GM18951 (cell line): ENCODE measurements around the gene TENM4.

Experiments
- POLR2A ChIP-seq: IDR thresholded peaks from 4 replicates; pipeline ENCODE4 v1.6.1; 2011; ENCODE audit warnings: mild to moderate bottlenecking; ENCODE audit not compliant: insufficient read length, insufficient read depth; ENCODE audit errors: extremely low read depth
- in situ Hi-C: fragments of 300-500 bp; cut with MboI; formaldehyde crosslinking; loops from one replicate; pipeline ENCODE4 v1.12.0; 2022; ENCODE audit warnings: low sequenced_read_pairs, mixed read lengths, inconsistent platforms; ENCODE audit not compliant: unreplicated experiment

The TENM4 gene

DNA sequence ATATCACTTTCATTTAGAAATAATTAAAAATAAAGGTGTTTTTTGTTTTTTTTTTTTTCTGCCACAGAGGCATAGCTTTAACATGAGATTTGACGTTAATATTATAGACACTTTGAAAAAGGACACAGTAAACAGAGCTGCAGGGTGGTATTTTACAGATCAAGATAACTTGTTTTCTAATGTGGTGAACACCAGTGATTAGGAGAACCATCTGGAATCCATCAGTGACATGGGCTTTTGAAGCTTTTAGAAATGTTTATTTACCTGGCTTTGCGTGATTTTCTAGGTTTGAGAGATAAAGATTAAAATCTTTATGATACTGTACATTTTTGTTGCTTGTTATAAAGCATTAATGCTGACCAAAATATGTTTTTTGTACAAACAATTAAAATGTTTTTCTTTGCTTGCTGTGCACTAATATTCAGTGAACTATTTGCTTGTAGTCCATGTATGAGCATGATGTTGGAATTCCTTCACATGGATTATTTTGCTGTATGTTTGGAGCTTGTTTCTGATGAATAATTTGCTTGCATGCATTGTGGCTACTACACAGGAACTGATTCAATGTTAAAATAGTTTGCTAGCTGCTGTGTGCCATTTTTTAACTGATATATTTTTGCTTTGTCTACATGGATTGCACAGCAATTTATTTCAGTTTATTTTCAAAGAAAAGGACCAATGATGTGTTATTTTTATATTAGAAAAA, 514.0 kb downstream of the TENM4 start:
- no peak for TF ChIP-seq POLR2A
- in situ Hi-C loops, result no loop called here

DNA sequence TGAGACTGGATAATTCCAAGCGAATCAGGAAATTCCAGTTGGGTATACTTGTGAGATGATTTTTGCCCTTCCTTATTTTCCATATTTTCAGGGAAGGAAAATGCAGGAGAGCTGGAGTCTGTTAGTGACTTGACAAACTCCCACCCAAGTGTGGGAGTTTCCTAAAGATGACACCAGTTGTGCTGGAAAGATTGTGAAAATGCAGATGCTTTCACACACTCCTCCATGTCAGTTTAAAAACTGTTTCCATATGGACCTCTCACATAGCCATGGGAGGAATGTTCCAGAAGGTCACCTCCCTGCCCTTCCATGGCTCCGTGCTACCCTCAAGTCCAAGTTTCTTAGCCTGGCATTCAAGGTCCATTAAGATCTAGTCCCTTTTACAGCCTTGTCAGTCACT, 515.4 kb downstream of the TENM4 start:
- no peak for TF ChIP-seq POLR2A
- in situ Hi-C loops, result no loop called here

DNA sequence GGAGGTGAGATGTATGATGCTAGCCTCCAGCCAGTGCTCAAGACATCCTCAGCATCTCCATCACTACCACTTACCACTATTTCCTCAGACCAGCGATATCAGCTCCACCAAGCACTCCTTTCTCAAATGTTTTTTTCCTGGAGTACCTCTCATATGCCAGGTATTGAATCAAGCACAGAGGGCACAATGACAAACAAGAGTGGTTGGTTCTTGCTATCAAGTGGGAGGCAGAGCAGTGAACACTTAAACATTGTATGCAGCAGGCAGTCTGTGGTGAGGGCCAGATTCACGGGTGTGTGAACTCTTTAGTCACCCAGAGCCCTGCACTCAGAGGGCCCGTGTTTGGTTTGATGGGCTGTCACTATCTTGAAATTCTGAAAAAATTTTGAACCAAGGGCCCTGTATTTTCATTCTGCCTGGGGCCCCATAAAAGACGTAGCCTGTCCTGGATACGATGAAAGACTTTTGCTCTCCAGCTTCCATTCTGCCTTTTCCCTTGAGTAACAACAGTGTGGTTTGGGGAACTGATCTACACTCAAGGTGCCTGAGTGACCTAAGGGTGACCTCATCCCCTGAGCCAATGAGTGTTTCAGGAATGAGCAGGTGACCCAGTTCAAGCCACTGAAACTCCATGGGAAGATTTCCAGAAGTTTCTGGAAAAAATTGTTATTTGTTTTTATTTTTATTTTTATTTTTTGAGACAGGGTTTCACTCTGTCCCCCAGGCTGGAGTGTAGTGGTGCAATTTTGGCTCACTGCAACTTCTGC, 517.8 kb downstream of the TENM4 start:
- TF ChIP-seq POLR2A, result no peak
- in situ Hi-C loops, result no loop called here

DNA sequence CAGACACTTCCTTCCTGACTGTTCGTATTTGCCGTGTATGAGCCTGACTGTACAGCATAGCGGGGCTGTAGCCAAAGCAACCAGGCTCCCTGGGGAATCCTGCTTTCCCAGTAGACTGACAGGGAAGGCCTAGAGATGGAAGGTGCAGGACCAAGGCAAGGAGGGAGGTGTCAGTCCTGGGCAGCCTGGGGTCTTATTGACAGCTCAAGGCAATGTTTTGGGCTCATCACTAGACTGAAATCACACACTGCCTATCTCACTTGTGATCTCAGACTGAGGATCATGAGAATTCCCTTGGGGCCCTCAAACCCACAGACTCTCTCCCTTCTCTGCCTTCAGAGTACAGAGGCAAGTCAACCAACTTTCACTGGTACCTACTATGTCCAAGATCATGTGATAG, 519.3 kb downstream of the TENM4 start:
- in situ Hi-C loops, result no loop called here
- no peak for TF ChIP-seq POLR2A

DNA sequence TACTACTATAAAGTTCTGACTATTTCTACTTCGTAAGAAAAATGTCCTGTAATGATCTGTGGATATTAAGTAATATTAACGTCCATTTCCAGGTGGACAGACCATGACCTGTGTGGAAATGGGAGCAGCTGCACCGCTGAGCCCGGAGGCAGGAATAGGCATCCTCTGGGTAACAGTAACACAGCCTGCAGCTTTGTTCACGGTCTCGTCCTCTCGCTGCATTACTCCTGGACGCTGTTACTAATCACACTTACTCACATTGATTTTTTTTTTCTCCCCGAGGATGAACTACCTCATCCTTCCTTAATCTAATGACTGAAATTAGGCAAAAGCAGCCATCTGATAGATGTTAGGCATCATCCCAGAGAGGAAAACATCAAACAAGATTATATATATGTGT, 520.5 kb downstream of the TENM4 start:
- no peak for TF ChIP-seq POLR2A
- in situ Hi-C loops, result no loop called here

DNA sequence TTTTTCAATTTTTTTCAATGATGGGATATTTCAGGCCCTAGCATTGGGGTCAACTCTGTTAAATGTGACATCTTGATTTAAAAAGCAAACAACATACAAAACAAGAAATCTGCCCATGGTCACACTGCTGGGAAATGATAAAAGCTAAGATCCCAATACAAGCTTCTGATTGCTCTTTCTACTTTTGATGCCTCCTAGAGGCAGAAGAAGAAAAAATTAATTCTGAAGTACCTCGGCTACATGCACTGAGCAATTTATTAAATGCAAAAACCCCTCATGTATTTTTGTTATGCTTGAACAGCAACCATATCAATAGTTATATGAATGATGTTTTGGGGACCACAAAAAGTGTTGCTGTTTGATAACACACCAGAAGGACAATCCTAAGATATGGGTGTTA, 524.1 kb downstream of the TENM4 start:
- in situ Hi-C loops, result no loop called here
- no peak for TF ChIP-seq POLR2A

DNA sequence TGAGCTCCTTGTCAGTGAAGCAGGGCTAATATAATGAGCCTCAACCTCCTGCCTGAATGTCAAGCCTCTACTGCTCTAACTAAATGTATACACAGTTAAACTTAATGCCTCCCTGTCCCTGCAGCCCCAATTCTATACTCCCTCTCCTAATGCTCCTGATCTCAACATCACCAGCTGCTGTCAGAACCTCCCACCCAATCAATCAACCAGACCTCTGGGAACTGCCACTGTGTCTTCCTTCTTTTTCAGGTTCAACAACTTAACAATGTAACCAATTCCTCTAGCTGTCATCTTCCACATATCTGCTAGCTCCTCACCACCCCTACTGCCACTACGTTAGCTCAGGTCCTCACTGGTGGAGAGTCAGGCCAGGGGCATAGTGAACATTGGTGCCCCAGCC, 526.3 kb downstream of the TENM4 start:
- TF ChIP-seq POLR2A, result no peak
- in situ Hi-C loops, result no loop called here

DNA sequence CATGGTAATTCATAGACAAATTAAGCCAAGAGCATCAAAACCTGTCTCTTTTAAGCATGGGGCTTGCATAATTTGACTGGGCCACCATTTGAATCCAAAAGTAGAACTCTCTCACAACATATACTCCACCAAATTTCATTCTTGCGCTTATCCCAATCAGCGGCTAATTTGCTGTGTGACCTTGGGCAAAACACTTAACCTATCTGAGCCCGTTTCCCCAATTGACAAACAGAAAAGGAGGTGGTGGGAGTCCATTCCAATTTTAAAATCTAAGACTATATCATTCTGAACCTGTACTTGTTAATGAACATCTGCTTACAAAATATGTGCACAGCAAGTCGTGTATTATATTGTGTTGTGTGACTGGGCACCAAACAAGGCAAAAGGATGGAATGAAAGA, 528.1 kb downstream of the TENM4 start:
- in situ Hi-C loops, result no loop called here

DNA sequence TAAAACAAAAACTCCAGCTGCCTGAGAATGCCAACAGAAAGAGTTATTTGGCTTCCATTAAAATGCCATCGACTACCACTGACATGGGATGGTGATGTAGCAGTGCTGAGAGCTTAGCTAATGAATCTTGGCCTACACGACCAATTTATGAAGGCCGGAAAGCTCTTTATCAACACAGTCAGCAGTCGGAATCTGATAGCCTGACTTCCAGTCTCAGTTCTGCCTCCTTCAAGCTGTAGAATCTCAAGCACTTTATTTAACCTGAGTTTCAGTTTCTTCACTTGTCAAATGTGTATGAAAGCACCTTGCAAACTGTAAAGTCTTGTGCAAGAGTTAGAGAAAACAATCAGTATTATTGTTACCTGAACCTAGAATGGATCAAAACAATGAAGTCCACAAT, 530.5 kb downstream of the TENM4 start:
- in situ Hi-C loops, result no loop called here
- no peak for TF ChIP-seq POLR2A

More for the DNA sequence above, 528.1 kb downstream of the TENM4 start:
- no peak for TF ChIP-seq POLR2A

DNA sequence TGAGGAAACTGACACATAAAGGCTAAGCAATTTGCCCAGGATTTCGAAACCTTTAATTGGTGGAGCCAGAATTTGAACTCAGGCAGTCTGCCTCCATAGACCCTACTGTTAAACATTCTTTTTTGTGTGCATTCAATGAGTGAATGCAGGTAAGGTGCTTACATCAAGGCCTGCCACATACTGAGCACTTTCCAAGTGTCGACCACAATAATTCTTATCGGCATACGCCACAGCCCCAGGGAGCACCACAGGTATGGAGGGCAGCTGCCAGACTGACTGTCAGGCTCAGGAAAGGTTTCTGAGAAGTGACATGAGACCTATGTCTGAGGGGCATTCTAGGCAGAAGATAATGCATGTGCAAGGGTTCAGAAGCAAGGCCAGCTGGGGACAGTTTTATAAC, 531.4 kb downstream of the TENM4 start:
- in situ Hi-C loops, result no loop called here
- no peak for TF ChIP-seq POLR2A

DNA sequence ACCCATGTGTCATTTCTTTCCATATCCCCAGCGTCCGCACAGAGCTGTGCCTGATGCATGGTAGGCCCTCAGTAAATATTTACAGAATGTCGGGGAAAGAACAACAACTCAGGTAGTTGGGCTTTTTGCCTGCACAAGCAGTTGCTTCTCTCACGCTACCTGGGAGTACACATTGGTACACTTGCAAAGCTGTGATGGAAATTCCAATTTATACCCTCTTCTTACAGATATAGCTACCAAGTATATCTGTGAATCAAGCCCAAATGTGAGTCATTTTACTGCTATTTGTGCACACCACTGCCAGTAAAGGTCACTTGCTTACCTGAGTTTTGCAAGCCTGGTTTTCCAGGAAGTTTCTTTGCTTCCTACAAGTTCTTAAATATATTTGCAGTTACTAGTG, 533.2 kb downstream of the TENM4 start:
- in situ Hi-C loops, result no loop called here
- no peak for TF ChIP-seq POLR2A

DNA sequence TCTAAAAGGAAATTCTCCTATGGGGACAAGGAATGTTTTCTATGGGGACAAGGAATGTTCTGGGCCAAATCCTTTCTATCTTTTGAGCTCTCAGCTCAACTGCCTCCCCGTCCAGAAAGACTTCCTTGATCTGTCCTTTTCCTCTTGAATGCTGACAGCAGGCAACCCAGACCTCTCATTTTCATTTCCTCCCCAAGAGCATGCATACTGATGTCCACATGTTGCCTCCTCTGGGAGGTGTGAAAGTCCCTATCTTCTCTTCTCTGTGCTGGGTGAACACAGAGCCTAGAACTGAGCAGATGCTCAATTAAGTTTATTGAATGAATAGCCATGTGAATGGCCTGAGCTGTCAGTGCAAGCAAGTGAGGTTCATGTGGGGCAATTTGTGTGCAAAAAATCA, 534.3 kb downstream of the TENM4 start:
- TF ChIP-seq POLR2A, result no peak
- in situ Hi-C loops, result no loop called here

DNA sequence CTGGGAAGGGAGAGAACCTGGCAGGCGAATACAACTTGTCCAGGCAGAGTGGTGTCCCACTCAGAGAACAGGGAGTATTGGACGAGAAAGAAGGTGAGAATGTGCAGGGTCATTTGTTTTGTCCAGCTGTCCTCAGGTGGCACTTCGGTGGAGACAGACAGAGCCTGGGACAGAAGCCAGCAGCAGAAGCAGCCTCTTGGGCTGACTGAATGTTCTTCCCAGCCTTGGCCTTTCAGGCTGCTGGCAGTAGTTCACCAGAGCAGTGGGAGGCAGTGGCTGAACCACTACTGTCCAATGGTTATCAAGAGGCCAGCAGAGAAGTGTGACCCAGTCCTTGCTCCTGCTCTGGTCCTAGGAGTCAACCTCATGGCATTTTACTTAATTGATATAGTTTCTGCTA, 535.1 kb downstream of the TENM4 start:
- in situ Hi-C loops, result no loop called here
- no peak for TF ChIP-seq POLR2A

DNA sequence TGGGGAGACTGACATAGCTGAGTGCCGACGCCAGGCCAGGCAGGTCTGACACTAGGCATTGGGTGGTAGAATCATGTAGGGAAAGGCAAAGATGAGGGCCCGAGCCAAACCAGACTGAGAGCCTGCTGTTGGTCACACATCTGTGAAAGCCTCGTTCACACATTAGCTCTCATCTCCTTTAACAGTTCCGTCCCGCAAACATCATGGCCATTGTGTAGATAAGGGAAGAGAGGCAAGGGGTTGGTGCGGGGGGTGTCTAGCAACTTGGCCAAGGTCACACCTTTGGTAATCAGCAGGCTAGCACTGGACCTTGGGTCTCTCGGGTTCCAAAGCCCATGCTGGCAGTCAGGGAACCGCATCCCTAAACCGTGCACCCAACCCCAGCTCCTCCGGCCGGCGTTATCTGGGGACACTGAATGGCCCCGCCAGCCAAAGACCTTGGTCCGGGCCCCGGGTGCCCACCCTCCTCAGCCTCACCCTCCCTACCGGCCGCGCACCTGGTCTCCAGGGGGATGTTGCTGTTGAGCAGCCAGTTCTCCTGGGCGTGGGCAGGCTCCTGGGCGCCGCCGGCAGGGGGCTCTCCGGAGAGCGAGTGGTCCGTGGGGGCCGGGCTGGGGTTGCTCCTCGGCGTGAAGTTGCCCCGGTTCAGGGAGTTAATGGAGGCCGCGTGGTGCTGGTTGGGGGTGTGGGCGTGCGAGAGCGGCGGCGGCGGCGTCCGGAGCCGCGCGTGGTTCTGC, 537.9 kb downstream of the TENM4 start:
- no peak for TF ChIP-seq POLR2A
- in situ Hi-C loops, result no loop called here

DNA sequence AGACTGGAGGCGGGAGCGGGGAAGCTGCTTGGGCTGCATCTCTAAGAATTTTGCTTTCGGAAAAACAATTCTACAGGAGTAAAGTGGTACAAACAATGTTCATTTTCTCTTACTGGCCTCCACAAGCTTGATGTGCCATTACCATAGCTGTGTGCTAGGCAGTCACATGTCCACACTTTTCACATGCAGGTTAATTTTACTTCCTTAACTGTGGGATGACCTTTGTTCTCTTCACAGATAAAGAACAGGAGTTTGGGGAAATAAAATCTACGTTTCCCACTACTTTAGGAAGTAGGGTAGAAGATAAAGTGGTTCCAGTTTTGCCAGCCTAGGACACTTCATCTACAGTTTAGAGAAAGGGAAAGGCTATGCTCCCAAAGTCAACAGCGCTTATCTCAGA, 539.0 kb downstream of the TENM4 start:
- in situ Hi-C loops, result no loop called here
- no peak for TF ChIP-seq POLR2A
